B cell (primary cell): Measurements from ENCODE around the gene TMED7.

Experiments used
- CTCF ChIP-seq: fragments of 200-600 bp; IDR thresholded peaks from one replicate; pipeline ENCODE4 v1.8.0; 2022; ENCODE audit warnings: antibody characterized with exemption, mild to moderate bottlenecking
- EZH2 ChIP-seq: IDR thresholded peaks from 2 replicates; pipeline ENCODE4 v1.6.1; 2012; ENCODE audit warnings: borderline replicate concordance, low read depth, mild to moderate bottlenecking, moderate library complexity, low read length; ENCODE audit not compliant: insufficient read depth, poor library complexity, severe bottlenecking

GRCh38 chr5:115641948-115642347 is 16.1 kb upstream of the TMED7 start:
- no peak for TF ChIP-seq CTCF
- TF ChIP-seq EZH2 = no peak
